Prostate gland (tissue), 2 donors: ENCODE data around the gene ATRN. TPM values are rescaled to one million over a fixed set of nuclear protein-coding genes. Genes with fewer than 3 reads are reported as not detected.
"Not testable (repeated sequence)": the region's sequence is repeated elsewhere in the genome, so short reads cannot be mapped to it uniquely, and the experiment has no call there.

Experiments used
- DNase-seq: peaks from one replicate; pipeline ENCODE4 v3.0.0-alpha.2; 2019; ENCODE audit warnings: low spot score
- H3K27ac ChIP-seq, 2 donors: fragments of 200-600 bp; sonication (generic); 2 replicates each; pipeline ENCODE4 v1.5.1; 2017 to 2019
- H3K27me3 ChIP-seq: fragments of 200-600 bp; sonication (generic); replicated peaks from 2 replicates; pipeline ENCODE4 v1.5.1; 2019; ENCODE audit not compliant: insufficient read depth
- H3K36me3 ChIP-seq, 2 donors: fragments of 200-600 bp; sonication (generic); 1 replicate in 1 of 2; 2 replicates in 1 of 2; pipeline versions ENCODE4 v1.5.1 to v1.8.1; 2017 to 2019
- H3K4me1 ChIP-seq: fragments of 200-600 bp; sonication (generic); replicated peaks from 2 replicates; pipeline ENCODE4 v1.5.1; 2019
- H3K4me3 ChIP-seq, 2 donors: fragments of 200-600 bp; sonication (generic); 2 replicates each; pipeline ENCODE4 v1.5.1; 2017 to 2019
- H3K9me3 ChIP-seq: fragments of 200-600 bp; sonication (generic); 2 replicates; pipeline ENCODE4 v1.5.1; 2017
- CTCF ChIP-seq, 4 experiments: fragments of 200-600 bp in 2 of 4; fragments of 450-650 bp in 2 of 4; sonication (generic) in 2 of 4; IDR thresholded peaks; 1 replicate in 3 of 4; 2 replicates in 1 of 4; pipeline ENCODE4 v1.5.1; 2016 to 2019; ENCODE audit warnings: antibody characterized with exemption in 4 of 4, mild to moderate bottlenecking in 2 of 4, moderate library complexity in 2 of 4
- POLR2A ChIP-seq: fragments of 450-650 bp; IDR thresholded peaks from one replicate; pipeline ENCODE4 v1.6.1; 2016; ENCODE audit warnings: antibody characterized with exemption, mild to moderate bottlenecking
- POLR2AphosphoS5 ChIP-seq: sonication (generic); formaldehyde crosslinking; IDR thresholded peaks from one replicate; pipeline ENCODE4 v1.6.1; 2017; ENCODE audit warnings: antibody characterized with exemption
- WGBS: methylation state at CpG from one replicate; pipeline ENCODE4 v1.1.5; 2018; 5-methylcytosine and 5-hydroxymethylcytosine counted together
- intact Hi-C: fragments of 100-400 bp; cut with DNase I; formaldehyde crosslinking; loops from one replicate; pipeline ENCODE4 v1.14.2; 2022
- total RNA-seq, 2 donors: library from RNA; depleted of rRNA; stranded (reverse); fragments of >200 nt; gene quantifications; one replicate each; pipeline ENCODE4 v1.1.0, GENCODE V29; 2016

Gene ATRN
- 10 to 100 TPM; 34.6 to 38.1 TPM for total RNA-seq

- Histone ChIP-seq H3K36me3 (no peaks in the 10 kb centered on the region), H3K27ac (peak within 1 kb of the TSS; percentile 69 to 83), H3K9me3 (no peaks in the 10 kb centered on the region), H3K4me3 (peak within 1 kb of the TSS; percentile 92 to 98), H3K4me1 (peaks cover 6% of the 10 kb centered on the region), H3K27me3 (no peaks in the 10 kb centered on the region)
- intact Hi-C loops, result loop anchor here (5.0 kb wide), 1 partner anchor 64 kb away; the partner anchor contains the start of gene DNAAF9
- peak; percentile 81 for DNase-seq
- under 1% methylated on average over 60 of the region's 95 CpGs for WGBS
- TF ChIP-seq CTCF (IDR thresholded peaks at IDR 0.05) (peak in 1 of 4 experiments; percentile 3), POLR2A (peak; percentile 43), POLR2AphosphoS5 (peak; percentile 20)
Measured at GRCh38 chr20:3470627-3471396, at the start of gene ATRN. Gene ATRN, plus strand, starts transcription at chr20:3471018. Its CDS starts 90 bp downstream, at chr20:3471108.

DNA sequence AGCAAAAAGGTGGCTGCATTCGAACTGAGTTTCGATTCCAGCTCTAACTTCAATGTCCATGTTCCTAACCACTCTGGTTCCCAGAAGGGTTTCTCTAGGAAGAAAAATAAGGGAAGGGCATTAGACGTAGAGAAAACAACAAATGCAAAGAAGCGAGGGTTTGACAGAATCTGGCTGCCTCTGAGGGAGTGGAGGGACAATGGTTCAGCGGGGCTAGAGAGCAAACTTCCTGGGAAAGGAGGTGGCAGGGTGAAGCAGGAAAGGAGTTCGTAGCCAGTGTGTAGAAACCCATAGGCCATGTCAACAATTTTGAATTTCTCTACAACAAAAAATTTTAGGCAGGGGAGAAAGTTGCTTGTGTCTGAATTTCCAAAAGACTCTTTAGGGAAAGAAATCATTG is 48.8 kb upstream of the ATRN start:
- H3K36me3 ChIP-seq, result no peaks in the 10 kb centered on the region
- H3K4me1 ChIP-seq, result no peaks in the 10 kb centered on the region
- 80% methylated on average over 6 of the region's 6 CpGs for WGBS
- no peak overlapping the region for H3K4me3 ChIP-seq
- no peak for TF ChIP-seq POLR2AphosphoS5
- TF ChIP-seq POLR2A, result no peak
- no peak for TF ChIP-seq CTCF (IDR thresholded peaks at IDR 0.05)
- no peaks in the 10 kb centered on the region for H3K27me3 ChIP-seq
- H3K27ac ChIP-seq, result no peak overlapping the region
- no peak for DNase-seq
- intact Hi-C loops, result no loop called here
- H3K9me3 ChIP-seq, result no peaks in the 10 kb centered on the region

DNA sequence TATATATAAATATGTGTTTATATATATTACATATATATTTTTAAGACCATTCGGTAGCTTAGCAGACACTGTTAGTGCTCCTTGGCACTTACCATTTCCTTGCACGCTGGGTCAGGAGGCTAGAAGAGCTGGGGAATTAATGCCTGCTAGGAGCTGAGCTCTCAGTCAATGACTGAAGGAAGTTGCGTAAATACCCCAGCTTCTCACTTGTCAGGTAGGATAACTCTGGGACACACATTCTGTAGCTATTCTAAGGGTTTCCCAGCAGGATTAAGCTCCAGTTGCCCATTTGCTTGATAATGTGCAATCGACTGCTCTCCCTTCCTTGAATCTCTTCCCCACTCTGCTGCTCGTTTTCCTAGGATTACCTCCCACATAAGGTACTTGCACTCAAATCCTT is 47.7 kb upstream of the ATRN start:
- TF ChIP-seq CTCF (IDR thresholded peaks at IDR 0.05) (no peak), POLR2A (no peak), POLR2AphosphoS5 (no peak)
- Histone ChIP-seq H3K27ac (no peak overlapping the region), H3K27me3 (no peaks in the 10 kb centered on the region), H3K4me3 (no peak overlapping the region), H3K9me3 (no peaks in the 10 kb centered on the region), H3K4me1 (no peaks in the 10 kb centered on the region), H3K36me3 (no peaks in the 10 kb centered on the region)
- no peak for DNase-seq
- 64% methylated on average over 5 of the region's 5 CpGs for WGBS
- intact Hi-C loops, result no loop called here

- H3K4me1 ChIP-seq, H3K36me3 ChIP-seq, H3K9me3 ChIP-seq, H3K27me3 ChIP-seq, H3K27ac ChIP-seq, DNase-seq, intact Hi-C loops, H3K4me3 ChIP-seq: not testable (repeated sequence)
- 71% methylated on average over 4 of the region's 4 CpGs for WGBS
Measured at GRCh38 chr20:3426766-3427165, 44.1 kb upstream of the ATRN start.

GRCh38 chr20:3430376-3431069 is 40.3 kb upstream of the ATRN start:
- TF ChIP-seq CTCF (IDR thresholded peaks at IDR 0.05), result no peak
- TF ChIP-seq POLR2A, result no peak
- TF ChIP-seq POLR2AphosphoS5, result no peak
- no peaks in the 10 kb centered on the region for H3K4me1 ChIP-seq
- no peaks in the 10 kb centered on the region for H3K27me3 ChIP-seq
- 86% methylated on average over 14 of the region's 14 CpGs for WGBS
- no peak overlapping the region for H3K27ac ChIP-seq
- no peak overlapping the region for H3K4me3 ChIP-seq
- DNase-seq, result no peak
- intact Hi-C loops, result no loop called here
- H3K9me3 ChIP-seq, result no peaks in the 10 kb centered on the region
- H3K36me3 ChIP-seq, result no peaks in the 10 kb centered on the region
